ENCODE results near the gene CFD.
"Not testable (repeated sequence)": the region's sequence is repeated elsewhere in the genome, so short reads cannot be mapped to it uniquely, and the experiment has no call there.

Gene CFD

DNA sequence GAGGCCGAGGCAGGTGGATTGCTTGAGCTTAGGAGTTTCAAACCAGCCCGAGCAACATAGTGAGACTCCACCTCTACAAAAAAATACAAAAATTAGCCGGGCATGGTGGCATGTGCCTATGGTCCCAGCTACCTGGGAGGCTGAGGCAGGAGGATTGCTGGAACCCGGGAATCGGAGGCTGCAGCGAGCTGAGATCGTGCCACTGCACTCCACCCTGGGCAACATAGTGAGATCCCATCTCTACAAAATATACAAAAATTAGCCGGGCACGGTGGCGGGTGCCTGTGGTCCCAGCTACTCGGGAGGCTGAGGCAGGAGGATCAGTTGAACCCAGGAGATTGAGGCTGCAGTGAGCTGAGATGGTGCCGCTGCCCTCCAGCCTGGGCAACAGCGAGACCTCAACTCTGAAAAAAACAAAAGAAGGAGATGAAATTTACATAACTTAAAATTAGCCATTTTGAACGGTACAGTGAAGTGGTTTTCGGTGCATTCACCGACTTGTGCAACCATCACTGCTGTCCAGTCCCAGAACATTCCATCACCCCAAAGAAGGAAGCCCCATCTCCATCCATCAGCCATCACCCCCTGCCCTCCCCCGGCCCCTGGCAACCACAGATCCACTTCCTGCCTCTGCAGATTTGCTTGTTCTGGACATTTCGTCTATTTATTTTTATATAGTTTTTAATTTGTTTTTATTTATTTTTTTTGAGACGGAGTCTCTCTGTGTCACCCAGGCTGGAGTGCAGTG, 33.4 kb upstream of the CFD start:
- no peak for DNase-seq (ENCODE audit: low spot score)

DNA sequence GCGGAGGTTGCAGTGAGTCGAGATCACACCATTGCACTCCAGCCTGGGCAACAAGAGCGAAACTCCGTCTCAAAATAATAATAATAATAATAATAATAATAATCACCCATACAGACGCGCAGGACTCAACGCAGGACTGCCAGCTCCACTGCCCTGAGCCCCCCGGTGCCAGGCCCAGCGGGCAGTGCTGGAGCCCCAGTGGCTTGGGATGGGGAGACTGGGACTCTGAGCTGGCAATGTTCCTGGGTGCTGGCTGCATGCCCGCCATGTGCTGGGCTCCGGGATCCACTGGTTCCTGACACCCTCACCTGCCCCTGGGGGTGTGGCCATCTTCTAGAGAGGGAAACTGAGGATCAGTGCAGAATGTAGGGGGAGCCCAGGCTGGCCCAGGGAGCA, 32.2 kb upstream of the CFD start:
- no peak for DNase-seq (ENCODE audit: low spot score)

DNA sequence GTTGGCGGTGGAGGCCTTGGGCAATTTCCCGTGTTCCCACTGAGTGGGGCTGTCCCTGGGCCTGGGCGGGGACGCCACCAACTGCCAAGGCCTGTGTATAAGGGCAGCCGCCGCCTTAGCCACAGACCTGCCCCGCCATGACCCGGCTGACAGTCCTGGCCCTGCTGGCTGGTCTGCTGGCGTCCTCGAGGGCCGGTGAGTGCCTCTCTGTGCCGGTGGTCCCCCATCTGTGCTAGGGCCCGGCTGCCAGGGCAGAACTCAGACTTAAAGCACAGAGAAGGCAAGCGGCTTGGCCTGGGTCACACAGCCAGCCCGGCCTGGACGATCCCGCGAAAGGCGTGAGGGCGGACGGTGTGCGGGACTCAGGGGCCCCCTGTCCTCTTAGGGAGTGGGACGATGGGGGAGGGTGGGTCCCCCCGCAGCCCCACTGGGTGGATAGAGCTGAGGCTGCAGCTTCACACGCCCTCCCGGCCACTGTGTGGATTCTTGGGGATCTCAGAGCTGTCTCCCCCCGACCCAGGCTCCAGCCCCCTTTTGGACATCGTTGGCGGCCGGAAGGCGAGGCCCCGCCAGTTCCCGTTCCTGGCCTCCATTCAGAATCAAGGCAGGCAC, 31.6 kb upstream of the CFD start, which contains the start of gene AZU1:
Gene AZU1, plus strand, starts transcription at position 128 of the 612 bp plus-strand sequence. Its CDS starts 10 bp downstream, at position 138.
- no peak for DNase-seq (ENCODE audit: low spot score)

- DNase-seq (ENCODE audit: low spot score), result no peak
Measured at GRCh38 chr19:829129-829758, 30.2 kb upstream of the CFD start.

DNA sequence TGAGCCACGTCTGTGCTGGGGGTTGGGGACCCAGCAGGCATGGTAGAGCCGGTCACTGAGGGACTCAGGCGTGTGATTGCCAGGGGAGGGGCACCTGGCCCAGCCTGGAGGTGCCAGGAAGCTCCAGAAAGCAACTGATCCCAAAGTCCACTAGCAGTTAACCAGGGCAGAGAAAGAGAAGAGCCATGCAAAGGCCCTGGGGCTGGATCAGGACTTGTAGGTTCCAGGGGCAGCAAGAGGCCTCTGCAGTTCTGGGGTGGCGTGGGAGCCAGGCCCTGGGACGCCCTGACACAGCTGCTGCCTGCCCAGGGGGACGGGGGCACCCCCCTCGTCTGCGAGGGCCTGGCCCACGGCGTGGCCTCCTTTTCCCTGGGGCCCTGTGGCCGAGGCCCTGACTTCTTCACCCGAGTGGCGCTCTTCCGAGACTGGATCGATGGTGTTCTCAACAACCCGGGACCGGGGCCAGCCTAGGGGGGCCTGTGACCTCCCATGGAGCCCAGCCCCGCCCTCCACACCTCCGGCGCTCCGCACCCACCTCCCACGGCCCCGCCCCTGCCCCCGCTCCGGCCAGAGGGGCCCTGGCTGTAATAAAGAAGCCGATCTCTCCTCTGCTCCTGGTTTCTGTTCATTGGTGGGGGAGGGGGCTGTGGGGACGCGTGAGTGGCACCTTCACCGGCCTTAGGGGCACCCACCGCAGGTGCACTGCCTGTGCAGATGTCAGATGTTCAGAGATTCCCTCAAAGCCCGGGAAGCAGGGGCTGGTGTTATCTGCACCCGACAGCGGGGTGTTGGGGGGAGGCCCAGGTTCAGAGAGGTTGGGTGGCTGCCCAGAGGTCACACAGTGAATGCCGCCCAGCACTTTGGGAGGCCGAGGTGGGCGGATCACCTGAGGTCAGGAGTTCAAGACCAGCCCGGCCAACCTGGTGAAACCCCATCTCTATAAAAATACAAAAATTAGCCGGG, 27.8 kb upstream of the CFD start:
- DNase-seq (ENCODE audit: low spot score), result no peak

- DNase-seq (ENCODE audit: low spot score), result no peak
Measured at GRCh38 chr19:834216-834615, 25.2 kb upstream of the CFD start.

DNA sequence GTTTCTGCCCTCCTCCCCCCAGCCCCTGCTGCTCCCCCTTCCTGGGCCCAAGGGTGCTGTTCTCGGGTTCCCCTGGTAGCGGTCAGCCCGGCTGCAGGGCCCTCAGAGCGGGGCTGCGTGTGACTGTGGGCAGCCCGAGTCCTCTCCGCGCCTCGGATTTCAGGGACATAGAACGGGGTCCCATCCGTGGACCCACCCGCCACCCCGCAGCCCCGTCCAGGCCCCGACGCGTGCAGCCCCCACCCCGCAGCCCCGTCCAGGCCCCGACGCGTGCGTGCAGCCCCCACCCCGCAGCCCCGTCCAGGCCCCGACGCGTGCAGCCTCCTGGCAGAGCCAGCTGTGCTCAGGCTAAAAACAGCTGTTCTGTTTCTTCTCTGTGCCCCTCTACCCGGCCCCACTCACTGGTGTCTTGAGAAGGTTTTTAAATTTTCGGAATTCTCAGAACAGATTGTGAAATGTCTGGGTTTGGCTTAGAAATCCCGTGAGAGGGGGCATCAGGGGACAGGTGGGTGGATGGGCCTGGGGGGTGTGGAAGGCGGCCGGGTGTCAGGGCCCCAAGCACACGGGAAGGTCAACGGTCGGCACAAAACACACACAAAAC, 24.2 kb upstream of the CFD start:
- DNase-seq (ENCODE audit: low spot score), result no peak

GRCh38 chr19:840519-841206, 18.8 kb upstream of the CFD start, which contains the start of gene PRTN3:
PRTN3 (plus strand) TSS chr19:840999; CDS start chr19:841009, 10 bp downstream.
- DNase-seq (ENCODE audit: low spot score), result no peak

DNA sequence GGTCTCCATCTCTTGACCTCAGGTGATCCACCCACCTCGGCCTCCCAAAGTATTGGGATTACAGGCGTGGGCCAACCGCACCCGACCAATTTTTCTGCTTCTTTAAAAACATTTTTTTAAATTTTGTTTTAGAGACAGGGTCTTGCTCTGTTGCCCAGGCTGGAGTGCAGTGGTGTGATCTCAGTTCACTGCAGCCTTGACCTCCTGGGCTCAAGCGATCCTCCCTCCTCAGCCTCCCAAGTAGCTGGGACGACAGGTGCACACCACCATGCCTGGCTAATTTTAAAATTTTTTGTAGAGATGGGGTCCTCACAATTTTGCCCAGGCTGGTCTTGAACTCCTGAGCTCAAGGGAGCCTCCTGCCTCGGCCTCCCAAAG, 16.7 kb upstream of the CFD start:
- not testable (repeated sequence) for DNase-seq (ENCODE audit: low spot score)

DNA sequence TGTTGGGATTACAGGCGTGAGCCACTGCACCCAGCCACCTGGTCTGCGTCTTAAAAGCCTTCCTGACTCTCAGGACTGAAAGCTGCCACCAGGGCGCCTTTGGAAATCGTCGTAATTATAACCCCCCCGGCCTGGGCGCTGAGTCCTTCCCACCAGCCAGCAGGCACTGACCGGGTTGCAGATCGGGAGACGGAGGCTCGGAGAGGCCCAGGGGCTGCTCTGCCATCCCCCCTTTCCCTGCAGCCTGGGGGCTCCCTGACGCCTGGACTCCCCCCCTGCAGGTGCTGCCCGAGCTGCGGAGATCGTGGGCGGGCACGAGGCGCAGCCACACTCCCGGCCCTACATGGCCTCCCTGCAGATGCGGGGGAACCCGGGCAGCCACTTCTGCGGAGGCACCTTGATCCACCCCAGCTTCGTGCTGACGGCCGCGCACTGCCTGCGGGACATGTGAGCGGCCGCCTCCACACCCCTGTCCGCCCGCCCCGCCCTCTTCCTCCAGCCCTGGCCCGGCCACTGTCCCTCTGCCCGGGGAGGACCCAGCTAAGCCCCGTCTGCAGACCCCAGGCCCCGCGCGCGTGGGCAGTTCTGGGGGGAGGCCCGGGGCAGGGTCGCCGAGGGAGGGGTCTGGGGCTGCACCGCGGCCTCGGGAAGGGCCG, 16.2 kb upstream of the CFD start:
- no peak for DNase-seq (ENCODE audit: low spot score)

DNA sequence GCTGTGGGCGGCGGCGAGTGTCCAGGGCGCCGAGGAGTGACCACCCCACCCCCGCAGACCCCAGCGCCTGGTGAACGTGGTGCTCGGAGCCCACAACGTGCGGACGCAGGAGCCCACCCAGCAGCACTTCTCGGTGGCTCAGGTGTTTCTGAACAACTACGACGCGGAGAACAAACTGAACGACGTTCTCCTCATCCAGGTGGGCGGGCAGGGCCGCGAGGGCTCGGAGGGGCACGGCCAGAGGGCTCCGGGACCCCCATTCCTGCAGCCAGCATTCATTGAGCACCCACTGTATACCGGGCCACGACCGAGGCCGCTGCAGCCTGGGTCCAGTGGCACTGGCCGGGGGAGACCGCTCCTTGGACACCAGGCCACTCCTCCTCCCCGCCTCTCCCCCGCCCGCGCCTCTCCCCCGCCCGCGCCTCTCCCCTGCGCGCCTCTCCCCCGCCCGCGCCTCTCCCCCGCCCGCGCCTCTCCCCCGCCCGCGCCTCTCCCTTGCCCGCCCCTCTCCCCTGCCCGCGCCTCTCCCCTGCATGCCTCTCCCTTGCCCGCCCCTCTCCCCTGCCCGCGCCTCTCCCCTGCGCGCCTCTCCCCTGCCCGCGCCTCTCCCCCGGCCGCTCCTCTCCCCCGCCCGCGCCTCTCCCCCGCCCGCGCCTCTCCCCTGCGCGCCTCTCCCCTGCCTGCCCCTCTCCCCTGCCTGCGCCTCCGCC, 15.5 kb upstream of the CFD start:
- DNase-seq (ENCODE audit: low spot score), result no peak

DNA sequence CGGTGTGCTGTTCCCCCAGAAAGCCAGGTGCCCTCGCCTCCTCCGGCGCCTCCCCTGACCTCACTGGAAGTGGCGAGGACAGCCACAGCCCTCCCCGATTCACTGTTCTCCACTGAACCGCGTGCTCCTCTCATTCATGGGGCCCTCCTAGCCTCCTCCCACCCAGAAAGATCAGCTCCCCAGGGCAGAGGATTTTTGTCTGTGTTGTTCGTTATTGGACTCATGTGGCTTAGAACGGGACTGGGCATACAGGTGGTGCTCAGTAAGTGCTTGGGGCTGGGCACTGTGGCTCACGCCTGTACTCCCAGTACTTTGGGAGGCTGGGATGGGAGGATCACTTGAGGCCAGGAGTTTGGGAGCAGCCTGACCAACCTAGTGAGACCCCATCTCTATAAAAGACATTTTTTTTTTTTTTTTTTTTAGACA, 14.9 kb upstream of the CFD start:
- DNase-seq (ENCODE audit: low spot score), result no peak

DNA sequence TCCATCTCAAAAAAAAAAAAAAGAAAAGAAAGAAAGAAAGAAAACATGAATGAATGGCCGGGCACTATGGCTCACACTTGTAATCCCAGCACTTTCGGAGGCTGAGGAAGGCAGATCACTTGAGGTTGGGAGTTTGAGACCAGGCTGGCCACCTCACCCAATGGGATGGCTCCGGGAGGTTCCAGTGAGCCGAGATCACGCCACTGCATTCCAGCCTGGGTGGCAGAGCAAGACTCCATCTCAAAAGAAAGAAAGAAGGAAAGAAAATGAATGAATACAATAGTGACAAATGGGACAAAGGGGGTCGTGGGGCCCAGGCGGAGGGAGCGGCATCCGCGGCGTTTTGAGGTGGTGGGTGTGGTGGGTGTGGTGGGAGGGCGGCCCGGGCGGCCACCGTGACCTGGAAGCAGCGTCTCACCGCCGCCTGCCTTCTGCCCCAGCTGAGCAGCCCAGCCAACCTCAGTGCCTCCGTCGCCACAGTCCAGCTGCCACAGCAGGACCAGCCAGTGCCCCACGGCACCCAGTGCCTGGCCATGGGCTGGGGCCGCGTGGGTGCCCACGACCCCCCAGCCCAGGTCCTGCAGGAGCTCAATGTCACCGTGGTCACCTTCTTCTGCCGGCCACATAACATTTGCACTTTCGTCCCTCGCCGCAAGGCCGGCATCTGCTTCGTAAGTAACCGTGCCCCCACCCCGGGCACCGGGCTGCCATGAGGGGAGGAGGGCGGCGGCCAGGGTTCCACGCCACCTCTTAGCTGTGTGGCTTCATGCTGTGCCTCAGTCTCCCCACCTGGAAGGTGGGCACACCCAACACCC, 13.6 kb upstream of the CFD start:
- no peak for DNase-seq (ENCODE audit: low spot score)

GRCh38 chr19:848386-848921, 11.0 kb upstream of the CFD start:
- DNase-seq (ENCODE audit: low spot score), result no peak

GRCh38 chr19:849195-849594, 10.3 kb upstream of the CFD start:
- not testable (repeated sequence) for DNase-seq (ENCODE audit: low spot score)

DNA sequence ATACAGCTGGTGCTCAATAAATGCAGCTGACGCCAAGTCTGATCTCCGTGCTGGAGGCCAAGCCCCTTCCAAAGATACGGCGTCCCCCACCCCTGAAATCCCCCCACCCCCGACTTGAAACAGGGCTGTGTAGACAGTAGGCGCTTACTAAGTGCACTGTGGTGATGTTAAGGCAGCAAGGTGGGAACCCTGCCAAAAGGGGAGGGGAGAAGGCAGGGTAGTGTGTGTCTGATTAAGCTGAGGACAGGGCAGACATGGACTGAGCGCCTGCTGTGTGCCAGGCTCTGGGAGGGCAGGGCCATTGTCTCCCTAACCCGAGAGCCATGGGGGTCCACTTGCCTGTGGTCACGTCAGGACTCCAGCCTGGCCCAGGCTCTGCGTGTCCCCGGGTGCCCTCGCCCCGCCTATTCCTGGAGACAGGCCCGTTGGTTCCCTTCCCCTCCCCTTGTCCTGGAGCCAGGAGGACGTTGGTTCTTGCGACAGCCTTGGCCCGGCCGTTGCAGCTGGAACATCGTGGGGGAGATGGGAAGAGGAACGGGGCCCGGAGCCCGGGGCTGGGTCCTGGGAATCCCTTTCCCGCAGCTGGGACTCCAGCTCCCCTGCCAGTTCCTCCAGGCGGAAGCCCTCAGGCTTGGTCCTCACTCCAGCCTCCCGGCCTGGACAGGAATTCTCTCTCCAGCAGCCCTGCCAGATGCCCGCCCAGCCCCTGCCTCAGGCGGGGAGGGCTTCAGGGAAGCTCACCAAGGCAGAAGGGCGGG, 9.1 kb upstream of the CFD start:
- DNase-seq (ENCODE audit: low spot score), result no peak

DNA sequence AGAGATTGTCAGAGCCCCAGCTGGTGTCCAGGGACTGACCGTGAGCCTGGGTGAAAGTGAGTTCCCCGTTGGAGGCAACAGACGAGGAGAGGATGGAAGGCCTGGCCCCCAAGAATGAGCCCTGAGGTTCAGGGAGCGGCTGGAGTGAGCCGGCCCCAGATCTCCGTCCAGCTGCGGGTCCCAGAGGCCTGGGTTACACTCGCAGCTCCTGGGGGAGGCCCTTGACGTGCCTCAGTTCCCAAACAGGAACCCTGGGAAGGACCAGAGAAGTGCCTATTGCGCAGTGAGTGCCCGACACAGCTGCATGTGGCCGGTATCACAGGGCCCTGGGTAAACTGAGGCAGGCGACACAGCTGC, 8.5 kb upstream of the CFD start:
- no peak for DNase-seq (ENCODE audit: low spot score)
